ENCODE results near the gene PITPNC1. TPM values are rescaled to one million over a fixed set of nuclear protein-coding genes. Genes with fewer than 3 reads are reported as not detected.

Gene PITPNC1
- 22.4 and 32.0 TPM in 2 replicates for total RNA-seq

GRCh38 chr17:67376737-67377487 is at the start of gene PITPNC1:
PITPNC1 (plus strand) TSS chr17:67377281.

GRCh38 chr17:67366193-67367157 is 10.6 kb upstream of the PITPNC1 start, which contains the start of gene PSMD12:
PSMD12 (minus strand) TSS chr17:67366577; CDS start chr17:67366519, 58 bp downstream.

GRCh38 chr17:67717624-67718324 is 340.7 kb downstream of the PITPNC1 start, which contains the start of gene NOL11:
NOL11 (plus strand) TSS chr17:67717936; CDS start chr17:67717948, 12 bp downstream.

Other genes with a start within 250 kb of the PITPNC1 start
- gene HELZ, start 132.1 kb upstream of the PITPNC1 start, total RNA-seq, result 32.8 and 48.5 TPM in 2 replicates
- 23.1 and 27.4 TPM in 2 replicates for gene PSMD12, start 10.7 kb upstream of the PITPNC1 start, total RNA-seq